HG03571 (cell line): ENCODE measurements around the gene POLR2M.

ENCODE experiments used
- ATAC-seq: cut with Tn5 transposase; IDR thresholded peaks from one replicate; pipeline ENCODE4 v1.9.1; 2021; ENCODE audit not compliant: unreplicated experiment

POLR2M gene

DNA sequence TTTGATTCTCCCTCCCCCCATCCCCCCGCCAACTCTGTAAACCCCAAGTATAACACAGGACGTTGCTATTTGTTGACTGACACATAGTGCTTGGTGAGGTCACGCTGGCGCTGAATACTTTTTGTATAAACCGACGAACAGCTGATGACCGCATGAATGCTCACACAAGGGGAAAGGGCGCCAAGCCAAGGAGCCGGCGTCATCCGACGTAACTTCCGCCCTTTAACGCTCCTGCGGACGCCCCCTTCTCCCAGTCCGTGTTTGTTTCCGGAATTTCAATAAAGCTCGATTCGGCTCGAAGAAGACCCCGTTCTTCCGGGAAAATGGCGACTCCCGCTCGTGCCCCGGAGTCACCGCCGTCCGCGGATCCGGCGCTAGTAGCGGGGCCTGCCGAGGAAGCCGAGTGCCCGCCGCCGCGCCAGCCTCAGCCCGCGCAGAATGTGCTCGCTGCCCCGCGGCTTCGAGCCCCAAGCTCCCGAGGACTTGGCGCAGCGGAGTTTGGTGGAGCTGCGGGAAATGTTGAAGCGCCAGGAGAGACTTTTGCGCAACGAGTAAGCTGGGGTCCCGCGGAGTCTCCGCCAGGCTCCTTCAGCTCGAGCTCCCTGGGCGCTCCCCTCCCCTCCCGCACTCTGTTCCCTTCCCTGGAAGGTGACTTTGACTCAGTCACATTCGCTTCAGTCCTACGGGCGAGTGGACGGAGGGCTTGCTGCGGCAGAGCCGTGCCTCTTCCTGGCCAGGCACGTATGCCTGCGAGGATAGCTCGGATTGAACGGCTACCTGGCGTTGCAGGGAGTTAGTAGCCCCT is at the start of gene POLR2M:
TSS of gene POLR2M (plus strand) at position 310 of the 805 bp plus-strand sequence. CDS start at position 439, 129 bp downstream.
- peak; percentile 93 for ATAC-seq

DNA sequence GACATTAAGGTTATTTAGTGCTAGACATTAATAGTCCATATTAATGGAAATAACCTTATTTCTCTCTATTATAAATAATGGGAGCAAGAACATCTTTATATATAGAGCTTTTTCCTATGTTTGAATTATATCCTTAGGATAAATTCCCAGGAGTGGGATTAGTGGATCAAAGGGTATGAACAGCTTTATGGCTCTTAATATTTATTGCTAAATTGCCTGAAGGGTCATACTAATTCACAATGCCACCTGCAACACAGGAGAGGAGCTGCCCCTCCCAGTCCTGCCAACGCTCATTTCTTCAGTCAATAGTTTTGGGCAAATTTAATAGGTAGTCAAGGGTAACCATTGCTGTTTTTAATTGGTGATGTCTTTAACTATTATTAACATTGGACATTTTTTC is 48.9 kb upstream of the POLR2M start:
- no peak for ATAC-seq

DNA sequence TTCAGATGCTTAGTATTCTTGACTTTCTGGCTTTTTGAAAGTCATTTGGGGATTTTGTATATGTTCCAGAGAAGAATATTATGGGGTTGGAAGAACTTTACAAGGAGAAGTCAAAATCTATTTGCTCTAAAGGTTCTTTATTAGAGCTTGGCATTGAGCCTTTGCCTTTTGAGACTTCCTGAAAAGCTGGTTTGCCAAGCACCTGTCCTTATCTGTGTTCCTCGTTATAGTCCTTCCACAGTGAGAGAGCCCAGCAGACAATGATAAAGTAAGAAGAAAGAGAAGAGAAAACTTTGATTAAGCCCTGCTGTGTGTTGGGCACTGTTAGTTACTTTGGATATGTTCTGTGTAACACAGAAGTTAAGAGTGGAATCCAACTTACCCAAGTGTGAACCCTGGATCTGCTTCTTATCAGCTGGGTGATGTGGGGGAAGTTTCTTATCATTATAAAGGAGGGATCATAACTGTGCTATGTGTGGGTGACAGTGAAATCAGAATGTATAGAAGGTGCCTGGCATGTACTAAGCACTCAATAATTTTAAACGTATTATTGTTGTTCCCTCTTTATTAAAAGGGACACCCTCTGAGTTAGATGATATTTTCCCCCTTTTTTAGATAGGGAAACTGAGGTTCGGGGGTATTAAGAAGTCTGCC is 44.3 kb upstream of the POLR2M start:
- ATAC-seq, result no peak

DNA sequence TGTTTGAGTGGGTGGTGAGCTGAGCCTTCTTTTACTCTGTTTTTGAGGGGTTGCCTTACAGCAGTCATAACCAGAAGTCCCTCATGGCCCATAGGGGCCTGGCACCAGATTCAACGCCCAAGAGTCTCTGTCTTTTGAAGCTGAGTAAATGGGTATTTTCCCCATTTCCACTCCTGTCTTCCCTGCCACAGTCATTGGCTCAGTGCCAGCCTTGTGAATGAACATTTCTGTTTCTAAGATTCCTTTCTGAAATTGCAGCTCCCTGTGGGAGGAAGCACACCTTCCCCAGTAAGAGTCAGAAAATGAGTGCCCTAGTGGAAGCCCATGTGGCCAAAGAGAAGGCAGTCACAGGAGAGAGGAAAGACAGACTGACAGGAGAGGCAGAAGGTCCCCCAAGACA is 43.7 kb upstream of the POLR2M start:
- no peak for ATAC-seq

DNA sequence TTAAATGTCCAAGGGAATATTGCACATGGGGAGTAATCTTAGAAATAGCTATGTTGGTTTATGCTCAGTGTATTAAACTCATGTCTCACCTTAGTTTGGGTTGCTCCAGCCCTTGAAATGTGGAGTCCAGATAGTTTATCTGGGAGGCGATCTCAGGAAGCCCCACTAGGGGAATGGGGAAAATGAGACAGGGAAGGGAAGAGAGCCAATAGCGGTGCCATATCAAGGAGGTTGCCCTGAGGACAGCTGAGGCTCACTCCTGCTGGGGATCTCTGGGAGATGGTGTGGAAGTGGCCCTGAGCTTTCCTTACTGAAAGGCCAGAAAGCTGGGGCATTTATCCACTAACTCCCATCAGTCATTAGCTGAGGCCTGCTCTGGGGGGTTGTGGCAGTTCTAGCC is 43.3 kb upstream of the POLR2M start:
- no peak for ATAC-seq

DNA sequence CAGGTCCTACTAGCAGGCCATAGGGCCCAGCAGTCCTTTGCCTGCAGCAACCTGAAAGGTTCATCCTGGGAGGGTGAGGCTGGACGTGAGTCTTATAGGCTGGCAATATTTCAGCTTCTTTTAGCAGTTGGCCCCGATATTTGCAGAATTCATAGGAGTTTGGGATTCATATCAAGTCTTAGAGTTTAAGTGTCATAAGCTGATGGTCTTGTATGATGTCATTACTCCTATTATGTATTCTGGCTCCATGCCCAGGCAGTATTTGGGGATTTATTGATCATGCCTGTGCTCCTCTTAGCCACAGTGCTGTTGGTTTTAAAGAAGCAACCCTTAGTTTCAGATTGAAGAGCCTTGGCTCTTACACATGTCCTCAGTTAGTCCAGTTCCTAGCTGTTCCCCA is 41.3 kb upstream of the POLR2M start:
- ATAC-seq, result no peak

DNA sequence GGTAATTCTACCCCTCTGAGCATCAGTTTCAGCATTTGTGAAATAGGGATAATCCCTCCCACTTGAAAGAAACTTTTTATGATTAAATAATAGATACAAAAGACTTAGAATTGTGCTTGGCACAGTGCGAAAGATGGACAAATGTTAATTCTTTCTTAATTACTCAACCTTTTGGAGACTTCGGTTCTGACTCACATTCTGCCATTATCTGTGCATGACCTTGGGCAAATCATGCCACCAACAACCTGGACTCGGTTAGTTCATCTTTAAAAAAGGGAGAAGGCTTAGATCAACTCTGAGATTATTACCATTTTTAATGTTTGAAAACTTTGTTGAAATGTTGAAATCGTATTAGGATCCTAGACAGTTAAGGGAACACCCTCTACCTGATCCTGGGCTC is 40.6 kb upstream of the POLR2M start:
- no peak for ATAC-seq

DNA sequence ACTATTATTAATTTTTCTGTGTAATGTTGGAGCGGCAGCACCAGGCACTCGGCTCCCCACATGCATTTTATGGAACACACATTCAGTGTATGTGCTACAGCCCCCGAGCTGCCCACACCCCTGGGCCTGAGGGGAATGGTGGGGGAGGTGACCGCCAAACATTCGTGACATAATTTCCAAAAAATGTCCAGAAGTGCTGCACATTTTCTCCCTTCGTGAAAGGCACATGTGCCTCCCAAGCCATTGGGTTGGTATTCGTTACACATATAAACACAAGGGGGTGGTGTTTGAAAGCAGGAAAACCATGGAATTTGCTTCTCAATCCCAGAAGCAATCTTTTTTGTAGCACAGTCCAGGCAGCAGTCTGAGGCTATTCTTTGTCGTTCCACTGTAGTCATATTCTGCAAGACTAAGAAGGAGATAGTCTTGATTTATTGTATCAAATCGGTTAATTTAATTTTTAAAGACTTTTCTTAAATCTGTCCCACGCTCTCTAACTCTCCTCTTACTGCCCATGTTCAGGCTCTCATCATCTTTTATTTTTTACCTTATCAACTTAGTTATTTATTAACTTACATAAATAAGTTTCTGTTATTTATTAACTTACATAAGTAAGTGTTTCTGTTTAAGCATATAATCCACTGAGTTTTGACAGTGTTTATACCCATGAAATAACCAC is 39.2 kb upstream of the POLR2M start:
- ATAC-seq, result no peak

DNA sequence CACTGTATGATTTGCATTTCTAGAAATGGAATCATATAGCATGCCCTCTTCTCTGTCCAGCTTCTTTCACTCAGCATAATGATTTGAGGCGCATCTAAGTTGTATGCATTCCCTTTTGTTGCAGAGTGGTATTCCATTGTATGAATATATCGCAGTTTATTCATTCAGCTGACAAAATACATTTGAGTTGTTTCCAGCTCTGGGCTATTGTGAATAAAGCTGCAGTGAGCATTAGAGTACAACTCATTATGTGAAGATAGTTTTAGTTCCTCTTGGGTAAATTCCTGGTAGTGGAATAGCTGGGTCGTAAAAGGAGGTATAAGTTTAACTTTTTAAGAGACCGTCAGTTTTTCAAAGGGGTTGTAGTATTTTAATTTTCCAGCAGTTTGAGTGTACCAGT is 38.5 kb upstream of the POLR2M start:
- no peak for ATAC-seq

DNA sequence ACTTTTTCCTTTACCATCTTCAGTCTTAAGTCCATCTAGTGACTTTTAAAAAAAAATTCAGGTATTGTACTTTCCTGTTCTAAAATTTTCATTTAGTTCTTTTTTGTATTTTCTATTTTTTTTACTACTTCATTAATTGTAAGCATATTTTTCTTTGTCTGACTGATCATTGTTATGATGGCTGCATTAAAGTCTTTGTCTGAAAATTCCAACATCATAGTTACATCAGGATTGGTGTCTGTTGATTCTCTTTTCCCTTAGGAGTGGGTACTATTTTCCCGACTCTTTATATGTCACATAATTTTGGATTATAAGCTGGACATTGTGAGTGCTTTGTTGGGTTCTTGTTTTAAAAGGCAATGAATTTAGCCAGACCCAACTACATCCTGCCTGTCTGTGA is 34.9 kb upstream of the POLR2M start:
- no peak for ATAC-seq

DNA sequence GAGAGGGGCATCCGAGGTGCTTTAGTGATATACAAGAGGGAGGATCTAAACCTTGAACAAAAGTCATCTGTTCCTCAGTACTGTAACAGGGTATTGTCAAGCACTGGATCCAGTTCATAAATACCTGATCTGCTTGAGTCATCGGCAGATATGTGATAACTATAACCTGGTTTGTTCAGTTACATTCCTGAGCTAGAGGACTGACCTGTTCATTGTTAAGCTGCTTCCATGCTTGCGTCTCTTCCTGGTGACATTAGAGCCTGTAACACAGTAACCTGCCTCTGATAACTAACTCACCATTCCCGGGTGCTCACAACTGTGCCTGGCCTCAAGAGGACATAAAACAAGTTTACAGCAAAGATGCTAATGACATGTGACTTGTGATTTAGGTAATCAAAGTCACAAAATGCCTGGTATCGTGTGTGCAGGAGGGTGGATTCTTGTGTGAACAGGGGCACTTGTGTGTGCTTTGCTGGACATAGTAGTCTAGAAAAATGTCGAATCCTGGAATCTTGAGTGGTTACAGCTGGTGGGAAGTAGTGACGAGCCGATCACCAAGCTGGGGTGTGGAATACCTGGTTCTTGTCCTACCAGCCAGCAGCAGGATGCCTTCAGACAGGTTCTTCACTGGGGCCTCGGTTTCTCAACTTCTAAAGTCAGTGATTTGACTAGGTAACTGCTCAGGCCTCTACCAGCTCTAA is 30.9 kb upstream of the POLR2M start:
- ATAC-seq, result no peak

DNA sequence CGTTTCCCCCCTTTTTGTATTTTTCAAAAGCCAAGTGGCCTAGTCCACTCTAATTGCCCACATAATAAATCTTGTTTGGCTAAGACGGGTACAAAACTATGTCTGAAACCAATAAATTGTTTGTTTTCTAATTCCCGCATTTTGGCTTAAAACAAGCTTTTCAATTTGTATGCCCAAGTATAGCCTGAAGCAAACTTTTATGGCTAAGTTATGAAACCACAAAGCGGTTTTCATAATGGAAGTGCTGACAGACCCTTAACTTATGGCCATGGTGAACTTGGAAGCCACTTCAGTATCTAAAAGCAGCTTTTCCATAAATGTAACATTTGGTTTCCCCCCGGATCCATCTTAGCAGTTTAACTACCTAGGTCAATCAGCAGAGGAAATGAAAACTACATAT is 29.9 kb upstream of the POLR2M start:
- ATAC-seq, result no peak

DNA sequence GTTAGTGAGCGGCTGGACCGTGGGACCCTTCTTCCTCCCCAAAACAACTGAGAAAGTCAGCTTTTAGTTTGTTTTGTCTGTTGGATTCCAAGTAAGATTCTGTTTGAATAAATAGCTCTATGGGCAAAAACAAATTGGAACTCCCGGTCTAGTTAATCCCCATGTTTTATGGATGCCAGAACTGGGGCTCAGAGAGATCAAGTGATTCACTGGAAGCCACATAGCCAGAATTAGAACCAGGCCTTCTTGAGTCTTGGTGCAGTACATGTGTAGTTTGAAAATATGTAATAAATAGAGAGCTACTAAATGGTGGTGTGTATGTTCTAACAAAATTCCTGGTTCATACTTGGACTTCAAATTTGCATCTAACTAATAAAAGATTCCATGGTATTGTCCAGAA is 29.3 kb upstream of the POLR2M start:
- ATAC-seq, result no peak

DNA sequence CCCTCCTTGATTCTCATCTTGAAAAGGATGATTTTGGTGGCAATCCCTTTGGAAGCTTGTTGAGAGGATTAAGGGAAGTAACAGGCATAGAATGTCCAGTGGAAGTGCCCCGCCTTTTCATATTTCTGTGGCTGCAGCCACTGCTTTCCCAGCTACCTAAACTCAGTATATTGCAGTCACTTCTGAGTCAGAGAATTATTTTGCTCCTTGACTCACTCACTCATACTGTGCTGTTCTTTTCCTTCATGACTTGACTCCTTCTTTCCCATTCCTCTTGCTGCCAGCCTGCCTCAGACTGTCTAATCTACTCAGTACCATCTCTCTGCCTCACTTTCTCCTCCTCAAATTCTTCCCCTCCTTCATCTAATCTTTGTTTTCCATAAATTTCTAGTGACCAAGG is 26.5 kb upstream of the POLR2M start:
- ATAC-seq, result no peak

DNA sequence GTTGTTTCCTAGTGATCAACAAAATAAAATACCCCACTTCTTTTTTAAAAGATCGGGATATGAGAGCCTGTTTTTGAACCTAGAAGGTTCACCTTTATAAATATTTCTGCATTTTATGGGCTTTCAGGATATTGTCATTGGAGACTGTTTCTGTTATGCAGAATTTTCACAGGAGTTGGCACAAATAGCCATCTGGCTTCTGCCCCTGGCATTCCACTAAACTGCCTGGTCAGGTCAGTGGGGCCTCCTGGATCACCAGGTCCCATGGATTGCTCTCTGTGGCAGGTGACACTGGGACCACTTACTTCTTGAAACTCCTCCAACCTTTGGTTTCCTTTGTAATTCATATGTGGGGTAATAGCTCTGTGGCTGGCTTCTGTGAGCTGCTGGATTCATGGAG is 25.5 kb upstream of the POLR2M start:
- no peak for ATAC-seq

DNA sequence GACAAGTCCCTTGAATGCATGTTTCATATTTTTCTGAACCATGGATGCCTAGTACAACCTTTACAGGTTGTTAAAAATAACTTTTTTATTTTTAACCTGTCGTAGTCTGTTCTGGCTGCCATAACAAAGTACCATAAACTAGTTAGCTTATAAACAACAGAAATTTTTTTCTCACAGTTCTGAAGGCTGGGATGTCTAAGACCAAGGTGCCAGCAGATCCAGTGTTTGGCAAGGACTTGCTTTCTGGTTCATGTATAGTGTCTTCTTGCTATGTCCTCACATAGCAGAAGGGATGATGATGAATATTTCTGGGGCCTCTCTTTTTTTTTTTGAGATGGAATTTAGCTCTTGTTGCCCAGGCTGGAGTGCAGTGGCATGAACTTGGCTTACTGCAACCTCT is 23.0 kb upstream of the POLR2M start:
- no peak for ATAC-seq

DNA sequence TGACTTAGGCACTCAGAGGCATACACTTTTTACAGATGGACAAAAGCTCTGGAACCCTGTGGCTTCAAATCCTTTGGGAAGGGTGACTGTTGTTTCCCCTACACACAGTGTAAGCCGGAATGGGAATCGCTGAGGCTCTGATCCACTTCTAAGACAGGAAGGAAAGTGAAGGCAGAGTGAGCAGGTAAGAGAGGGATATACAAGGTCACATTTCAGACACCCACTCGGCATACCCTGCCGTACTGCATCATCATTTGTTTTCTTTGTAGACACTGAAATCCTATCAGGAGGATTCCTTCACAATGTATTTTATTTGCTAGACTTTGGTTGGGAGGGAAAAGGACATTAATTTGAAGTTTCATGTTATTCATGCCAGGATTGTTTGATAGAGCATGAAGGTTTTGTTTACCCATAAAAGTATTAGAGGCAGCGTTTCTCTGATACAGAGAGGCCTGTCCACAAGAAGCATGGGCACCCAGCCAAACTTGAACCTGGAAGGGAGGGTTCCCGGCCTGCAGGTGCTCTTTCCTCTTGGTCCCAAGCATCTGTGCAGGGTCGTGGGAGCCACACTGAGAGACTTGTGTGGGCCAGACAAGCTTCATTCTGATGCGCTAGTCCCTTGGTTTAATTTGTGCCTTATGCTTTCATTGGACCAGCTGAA is 21.9 kb upstream of the POLR2M start:
- no peak for ATAC-seq

DNA sequence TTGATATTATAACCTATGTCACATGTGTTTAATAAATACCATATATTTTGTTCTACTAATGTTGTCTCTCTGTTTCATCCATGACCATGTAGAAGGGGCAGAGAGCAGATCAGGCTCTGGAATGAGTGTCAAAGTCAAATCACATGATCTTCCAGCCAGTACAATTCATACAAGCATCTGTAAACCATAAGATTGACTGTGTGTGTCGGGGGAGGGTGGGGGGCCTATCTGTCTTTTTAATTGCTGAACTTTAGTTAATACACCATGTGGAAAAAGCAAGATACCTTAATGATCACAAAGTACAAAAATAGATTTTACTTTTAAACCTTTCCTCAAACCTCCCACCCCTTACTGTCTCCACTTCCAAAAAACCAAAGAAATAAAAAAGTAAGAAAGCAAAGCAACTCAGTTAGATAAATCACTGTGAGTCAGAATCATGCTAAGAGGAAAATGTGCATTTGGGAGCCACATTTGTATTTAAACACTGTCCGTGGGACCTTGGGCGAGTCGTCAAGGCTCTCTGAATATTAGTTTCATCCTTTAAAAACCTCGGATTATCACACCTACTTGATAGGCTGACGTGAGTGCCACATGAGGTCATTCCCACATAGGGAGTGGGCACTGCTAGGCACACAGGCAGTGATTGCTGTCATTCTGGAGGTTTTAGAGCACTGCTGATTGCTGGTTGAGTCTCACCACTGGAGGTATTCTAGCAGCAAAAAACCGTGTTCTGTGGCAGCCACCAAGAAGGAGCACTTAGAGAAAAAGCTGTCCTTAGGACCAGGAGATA is 21.0 kb upstream of the POLR2M start:
- ATAC-seq, result no peak

DNA sequence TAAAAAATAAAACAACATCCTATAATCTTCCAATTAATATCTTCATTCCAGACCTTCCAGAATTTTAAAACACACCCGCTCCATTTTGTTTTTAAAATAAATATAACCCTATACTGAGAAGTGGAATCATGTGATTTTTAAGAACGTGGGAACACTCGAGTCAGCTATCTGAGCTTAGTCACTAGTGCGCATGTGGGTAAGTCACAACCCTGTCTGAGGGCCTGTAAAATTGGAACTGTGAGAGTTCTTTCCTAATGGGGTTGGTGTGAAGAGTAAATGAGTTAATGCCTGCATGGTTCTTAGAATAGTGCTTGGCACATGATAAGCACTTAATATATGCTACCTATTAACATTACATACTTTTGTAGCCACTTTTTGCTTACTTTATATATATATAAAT is 19.9 kb upstream of the POLR2M start:
- no peak for ATAC-seq

DNA sequence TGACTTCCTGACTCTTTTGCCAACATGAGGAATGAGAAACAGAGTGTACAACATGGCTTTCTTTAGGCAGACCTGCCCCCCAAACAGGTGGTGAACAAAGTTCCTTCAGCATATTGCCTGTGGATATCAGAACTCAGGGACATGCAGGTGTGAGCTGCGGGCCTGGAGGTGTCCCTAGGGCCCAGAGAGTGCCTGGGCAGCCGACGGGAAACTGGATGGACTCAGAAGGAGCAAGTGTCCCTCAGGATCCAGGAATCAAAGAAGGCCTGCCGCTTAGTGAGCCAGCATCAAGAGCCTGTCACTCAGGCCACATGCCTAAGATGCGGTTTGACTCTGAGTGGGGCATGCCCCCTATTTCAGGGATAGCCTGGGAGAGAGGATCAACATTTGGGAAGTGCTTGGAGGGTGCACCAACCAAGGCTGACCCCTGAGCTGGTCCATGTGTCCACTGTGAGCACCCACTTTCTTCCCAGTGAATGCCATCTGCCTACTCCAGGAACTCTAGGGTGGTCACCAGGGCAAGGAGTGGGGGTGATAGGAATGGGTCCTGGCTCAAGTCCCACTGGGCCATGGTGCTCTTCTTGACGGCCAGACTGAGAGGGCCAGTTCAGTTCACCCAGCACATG is 16.1 kb upstream of the POLR2M start:
- no peak for ATAC-seq
